Inflammatory macrophage treated with lipopolysaccharide for 1 hour (primary cell): ENCODE results near the gene EPHB2.
"Not testable (repeated sequence)": the region's sequence is repeated elsewhere in the genome, so short reads cannot be mapped to it uniquely, and the experiment has no call there.

ENCODE experiments used
- DNase-seq, 2 donors: peaks; one replicate each; pipeline ENCODE4 v3.0.0-alpha.2; 2020 to 2022

The EPHB2 gene

DNA sequence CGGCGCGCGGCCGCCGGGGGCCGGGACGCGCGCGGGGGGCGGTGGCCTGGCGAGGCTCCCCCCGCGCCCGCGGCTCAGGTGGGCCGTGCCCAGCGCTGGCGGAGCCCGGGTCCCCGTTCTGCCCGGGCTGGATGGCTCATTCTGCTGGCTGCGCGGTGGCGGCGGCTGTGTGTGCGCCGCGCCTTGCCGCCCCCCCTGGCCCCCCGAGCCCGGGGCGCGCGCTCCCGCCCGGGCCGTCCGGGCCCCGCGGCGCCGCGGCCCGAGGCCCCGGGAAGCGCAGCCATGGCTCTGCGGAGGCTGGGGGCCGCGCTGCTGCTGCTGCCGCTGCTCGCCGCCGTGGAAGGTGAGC is at the start of gene EPHB2:
Gene EPHB2 (plus strand): TSS at position 139 of the 349 bp plus-strand sequence. CDS start 144 bp downstream, at position 283.
- DNase-seq: peak in 1 of 2 donors; percentile 41

DNA sequence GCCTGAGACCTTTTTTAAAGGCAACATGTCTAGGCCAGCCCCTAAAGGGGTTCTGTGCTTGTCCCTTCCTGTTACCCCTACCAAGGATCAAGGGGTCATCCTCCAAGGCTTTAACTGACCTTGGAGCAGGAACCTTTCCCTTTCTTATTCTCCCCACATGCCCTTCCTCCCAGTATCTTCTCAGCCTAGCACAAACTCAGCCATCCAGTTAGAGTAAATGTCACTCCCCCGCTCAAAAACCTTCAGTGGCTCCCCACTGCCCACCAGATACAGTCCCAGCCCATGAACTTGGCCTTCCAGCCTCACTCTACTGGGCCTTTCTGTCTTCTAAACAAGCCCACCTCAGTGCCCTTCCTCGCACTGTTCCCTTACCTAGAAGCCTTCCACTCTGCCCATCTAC is 48.8 kb upstream of the EPHB2 start:
- DNase-seq: no peak

DNA sequence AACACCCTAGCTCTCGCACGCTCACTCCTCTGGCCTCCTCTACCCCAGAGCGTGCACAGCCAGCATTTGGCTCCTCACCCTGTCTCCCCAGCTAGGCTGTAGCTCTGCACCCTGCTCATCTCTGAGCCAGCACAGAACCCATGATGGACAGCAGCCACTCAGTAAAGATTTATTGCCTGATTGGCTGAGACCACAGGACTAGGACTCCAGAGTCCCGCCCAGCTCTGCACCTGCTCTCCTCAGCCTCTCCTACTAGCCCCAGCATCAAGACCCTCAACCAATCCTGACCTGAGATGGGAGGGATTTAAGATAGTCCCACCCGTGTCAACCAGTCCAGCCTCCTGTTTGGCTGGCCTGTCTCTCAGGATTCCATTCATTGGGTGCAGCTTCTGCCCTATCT is 48.3 kb upstream of the EPHB2 start:
- DNase-seq: no peak

DNA sequence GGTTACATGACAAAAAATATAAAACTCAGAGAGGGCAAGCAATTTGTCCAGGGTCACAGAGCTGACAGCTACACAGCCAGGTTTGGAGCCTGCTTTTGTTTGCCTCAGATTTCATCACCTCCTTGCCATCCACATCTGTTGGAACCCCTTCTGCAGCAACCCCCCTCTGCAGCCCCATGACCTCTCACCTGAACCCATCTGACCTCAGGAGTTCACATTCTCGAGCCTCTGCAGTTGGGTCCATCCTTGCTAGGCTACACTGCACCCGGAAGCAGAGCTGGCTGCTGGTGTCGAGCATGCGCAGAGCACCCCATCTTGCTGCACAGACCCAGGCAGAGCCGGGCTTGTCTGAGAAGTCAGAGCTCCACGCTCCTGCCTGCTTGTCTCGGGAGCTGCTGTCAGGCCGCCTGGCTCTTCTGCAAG is 47.6 kb upstream of the EPHB2 start:
- no peak for DNase-seq

DNA sequence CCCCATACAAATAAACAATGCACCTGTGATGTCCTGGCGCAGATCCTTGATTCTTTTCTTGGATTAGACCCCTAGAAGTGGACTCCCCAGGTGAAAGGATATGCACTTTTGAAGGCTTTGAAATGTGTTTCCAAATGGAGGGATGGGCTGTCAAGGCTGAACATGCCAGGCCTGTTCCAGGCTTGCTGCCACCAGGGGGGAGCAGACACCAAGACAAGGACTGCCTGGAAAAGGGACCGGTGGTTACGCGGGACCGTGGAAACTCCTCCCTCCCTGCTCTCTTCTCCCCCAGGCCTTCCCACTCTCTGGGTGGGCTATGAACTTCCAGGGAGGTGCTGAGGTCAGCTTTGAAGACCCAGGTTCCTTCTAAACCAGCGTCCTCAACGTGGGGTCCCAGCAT is 44.9 kb upstream of the EPHB2 start:
- no peak for DNase-seq

DNA sequence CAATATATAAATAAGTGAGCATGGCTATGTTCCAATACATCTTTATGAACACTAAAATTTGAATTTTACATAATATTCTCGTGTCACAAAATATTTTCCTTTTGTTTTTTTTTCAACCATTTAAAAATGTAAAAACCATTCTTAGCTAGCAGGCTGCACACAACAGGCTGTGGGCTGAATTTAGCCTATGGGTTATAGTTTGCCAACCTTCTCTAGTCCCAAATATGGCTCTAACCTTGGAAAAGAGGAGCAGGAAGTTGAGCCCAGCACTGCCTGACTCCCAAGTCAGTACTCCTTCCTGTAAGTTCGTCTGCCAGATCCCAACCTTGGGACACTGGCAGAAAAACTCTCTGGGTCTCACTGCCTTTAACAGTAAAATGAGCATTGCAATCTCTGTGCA is 44.2 kb upstream of the EPHB2 start:
- no peak for DNase-seq

DNA sequence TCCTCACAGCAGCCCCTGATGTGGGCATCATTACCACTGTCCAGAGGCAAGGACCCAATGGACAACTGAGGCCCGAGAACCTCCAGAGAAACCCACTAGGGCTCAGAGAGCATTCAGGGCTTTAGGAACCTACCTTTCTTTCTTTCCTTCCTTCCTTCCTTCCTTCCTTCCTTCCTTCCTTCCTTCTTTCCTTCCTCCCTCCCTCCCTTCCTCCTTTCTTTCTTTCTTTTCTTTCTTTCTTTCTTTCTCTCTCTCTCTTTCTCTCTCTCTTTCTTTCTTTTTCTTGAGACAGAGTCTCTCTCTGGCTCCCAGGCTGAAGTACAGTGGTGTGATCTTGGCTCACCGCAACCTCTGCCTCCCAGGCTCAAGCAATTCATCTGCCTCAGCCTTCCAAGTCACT is 41.8 kb upstream of the EPHB2 start:
- not testable (repeated sequence) for DNase-seq

DNA sequence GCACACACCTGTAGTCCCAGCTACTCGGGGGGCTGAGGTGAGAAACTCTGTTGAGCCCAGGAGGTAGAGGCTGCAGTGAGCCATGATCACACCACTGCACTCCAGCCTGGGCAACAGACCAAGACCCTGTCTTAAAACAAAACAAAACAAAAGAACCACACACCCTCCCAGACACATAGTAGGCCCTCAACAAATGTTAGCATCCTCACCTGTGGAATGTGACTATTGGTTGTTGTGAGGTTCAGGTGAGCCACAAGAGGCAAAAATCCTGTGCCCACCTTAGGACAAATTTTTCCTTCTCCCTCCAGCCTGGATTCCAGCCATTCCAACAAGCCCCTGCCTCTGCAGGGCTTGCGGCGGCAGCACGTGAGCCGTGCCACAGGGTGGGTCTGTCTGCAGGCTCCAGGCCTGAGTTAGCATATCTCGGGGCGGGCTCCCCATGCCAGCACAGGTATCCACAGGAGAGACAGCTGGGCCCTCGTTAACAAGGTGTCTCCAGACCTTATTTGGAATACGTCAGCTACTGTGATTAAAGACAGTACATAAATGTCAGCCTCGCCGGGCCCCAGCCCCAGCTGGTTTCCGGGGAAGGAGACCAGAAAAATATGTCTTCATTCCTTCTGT is 40.2 kb upstream of the EPHB2 start:
- DNase-seq: no peak

DNA sequence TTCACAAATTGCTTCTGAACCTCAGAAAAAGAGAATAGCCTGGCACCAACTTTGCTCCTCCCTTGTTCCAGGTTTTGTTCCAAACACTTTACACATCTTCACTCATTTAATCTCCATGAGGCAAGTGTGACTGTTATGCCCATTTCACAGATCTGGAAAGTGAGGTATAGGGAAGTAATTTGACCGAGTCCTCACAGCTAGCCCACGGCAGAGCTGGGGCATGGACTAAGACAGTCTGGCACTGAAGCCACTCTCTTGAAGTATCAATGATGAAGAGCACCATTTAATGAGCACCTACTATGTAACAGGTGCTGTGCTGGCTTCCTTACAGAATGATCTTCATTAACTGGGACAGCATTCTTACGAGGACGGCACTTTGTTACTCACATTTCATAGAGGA is 38.6 kb upstream of the EPHB2 start:
- DNase-seq: no peak

DNA sequence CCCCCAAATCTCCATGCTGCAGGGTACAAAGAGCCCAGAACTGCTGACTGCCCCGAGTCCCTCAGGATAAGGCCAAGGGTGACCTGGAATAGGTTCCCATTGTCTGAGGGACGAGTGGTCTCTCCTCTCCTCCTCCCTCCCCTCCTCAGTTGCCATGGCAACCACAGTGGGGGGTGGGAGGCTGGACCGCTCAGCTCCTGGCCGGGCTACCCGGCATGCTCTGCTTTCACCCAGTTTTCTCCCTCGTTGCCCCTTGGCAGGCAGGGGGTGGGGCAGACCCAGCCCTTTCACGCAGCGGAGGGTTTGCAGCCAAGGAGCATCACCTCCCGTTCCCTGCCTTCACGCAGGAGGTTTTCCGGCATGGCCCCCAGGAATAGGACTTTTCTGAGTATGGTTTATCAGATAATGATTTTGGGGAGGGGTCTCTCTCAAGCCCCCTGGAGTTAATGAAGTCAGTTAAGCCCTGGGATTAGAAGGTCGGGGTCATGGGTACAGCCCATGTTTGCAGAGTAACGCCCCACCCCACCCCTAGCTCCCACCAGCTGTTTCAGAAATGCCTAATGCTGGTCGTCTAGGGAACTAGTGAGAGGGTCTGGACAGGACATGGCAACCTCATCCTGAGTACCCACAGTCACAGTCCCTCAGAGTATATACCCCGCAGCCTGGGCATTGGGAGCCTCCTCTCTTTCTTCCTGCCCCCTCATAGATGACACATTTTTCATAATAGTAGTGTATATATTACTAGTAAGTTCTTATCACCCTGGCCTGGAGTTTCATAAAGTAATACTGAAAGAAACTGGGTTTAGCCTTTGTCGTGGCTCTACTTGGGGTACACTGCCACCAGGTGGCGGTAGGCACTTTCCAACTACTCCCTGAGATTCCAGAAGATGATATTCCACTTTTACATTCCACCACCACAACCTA is 36.9 kb upstream of the EPHB2 start:
- peak; percentile 40 to 77 for DNase-seq

DNA sequence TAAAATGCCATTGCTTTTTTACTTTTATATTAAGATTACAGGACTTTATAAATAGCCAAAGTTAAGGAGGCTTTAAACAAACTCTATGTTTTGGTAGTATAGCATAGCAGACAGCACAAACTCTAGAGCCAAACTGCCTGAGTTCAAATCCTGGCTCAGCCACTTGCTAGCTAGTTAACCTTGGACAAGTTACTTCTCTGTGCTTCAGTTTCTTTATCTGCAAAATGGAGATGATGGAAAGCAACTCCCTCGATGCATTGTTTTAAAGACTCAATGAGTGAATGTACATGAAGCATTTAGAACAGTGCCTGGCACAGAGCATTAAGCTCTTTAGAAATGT is 36.3 kb upstream of the EPHB2 start:
- DNase-seq: no peak

DNA sequence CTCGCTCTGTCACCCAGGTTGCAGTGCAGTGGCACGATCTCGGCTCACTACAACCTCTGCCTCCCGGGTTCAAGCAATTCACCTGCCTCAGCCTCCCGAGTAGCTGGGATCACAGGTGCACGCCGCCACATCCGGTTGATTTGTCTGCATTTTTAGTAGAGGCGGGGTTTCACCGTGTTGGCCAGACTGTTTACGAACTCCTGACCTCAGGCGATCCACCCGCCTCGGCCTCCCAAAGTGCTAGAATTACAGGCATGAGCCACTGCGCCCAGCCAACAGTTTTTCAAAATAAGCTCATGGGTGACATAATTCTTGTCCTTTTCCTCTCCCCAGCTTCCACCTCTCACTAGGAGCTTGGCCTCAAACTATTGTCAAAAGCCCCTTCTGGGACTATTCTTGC is 34.5 kb upstream of the EPHB2 start:
- DNase-seq: not testable (repeated sequence)

DNA sequence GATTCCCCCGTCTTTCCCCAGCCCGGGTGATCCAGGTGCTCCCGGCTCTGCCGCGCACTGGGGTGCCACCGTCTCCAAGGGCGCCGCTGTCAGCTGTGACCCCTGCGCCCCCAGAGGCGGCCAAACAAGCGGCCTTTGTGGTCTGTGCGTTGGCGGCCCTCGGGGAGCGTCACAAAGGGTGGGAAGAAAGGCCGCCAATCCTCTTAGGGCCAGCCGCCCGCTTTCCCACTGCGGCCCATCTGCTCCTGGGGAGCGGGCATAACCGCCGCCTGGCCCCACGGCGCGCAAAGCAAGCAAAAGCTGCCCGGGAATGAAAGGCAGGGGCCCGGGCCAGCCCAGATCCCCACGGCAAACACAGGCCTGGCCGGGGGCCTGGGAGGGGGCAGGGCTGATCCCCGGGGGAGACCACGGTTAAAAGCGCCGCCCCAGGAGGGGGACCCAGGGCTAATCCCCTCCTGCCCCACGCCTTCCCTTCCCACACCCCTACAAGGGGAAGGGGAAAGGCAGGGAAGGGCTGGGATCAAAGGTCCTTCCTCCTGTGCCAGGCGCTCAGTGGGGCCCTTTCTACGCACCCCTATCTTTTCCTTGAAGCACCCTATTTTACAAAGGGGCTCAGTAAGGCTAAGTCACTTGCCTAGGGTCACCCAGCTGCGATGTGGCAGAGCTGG is 33.6 kb upstream of the EPHB2 start:
- no peak for DNase-seq

DNA sequence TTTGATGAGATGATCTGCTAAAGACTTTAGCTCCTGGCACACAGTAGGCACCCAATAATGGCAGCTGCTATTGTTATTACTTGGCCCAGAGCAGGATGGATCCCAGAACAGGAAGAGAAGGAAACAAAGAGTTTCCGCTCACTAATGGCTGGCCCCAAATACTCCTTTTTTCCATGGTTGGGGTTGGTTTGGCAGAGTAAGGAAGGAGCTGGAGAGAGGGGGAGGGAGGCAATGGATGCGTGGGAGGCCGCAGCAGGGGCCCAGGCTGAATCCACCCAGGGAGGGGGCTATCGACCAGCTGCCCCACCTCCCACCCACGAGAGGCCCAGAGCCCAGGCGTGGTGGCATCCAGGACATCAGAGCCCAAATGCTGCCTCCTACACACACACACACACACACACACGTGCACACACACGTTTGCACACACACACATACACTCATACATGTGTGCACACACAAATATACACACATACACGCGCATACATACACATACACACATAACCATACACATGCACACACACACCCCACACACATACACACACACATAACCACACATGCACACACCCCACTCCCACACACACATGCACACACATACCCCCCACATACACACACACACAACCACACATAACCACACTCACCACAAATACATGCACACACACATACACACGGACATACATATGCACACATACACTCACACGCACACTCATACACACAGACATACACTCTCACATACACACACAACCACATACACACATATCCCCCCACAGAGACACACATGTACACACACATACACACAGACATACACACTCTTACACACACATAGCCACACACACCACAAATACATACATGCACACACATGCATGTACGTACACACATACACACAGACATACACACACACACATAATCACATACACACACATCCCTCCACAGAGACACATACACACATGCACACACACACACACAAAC is 32.4 kb upstream of the EPHB2 start:
- no peak for DNase-seq

DNA sequence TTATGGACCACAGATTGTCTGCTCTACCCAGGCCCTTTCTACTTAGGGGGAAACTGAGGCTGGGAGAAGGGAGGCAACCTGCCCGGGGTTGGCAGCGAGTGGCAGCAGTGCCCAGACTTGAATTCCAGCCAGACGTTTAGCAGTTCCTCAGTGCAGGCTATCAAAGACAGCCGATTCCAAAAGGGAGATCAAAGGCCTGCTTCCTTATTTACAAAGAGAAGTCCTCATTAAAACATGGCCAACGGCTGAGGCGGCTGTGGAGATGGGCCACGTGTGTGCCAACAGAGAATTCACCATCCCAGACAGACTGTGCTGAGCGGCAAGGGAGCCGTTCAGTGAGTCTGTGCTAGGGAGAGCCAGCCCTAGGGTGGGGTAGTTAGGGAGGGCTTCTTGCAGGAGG is 29.9 kb upstream of the EPHB2 start:
- DNase-seq: no peak

DNA sequence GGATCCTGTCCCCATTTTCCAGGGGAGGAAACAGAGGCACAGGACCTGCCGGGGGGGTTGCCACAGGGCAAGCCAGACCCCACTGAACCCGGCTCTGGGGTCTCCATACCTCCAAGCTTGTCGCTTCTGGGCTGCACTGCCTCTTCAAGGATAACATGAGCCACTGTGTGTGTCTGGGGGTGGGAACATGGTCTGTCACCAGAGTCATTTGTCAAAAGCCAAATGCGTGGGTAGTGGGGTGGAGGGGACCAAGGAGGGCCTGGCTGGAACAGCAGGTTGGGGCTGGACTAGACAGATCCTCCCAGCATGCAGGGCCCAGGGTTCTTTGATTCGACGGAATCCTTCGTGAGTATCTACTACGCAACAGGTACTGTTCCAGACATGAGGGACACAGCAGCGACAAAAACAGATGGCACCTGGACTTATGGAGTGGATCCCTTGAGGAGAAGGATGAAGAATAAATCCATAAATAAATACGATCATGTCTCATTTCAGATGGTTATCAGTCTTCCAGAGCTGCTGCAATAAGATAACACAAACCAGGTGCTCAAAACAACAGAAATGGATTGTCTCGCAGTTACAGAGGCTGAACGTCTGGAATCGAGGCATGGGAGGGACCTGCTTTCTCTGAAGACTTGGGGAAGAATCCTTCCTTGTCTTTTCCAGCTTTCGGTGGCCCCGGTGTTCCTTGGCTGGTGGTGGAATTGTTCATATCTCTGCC is 28.9 kb upstream of the EPHB2 start:
- DNase-seq: no peak

DNA sequence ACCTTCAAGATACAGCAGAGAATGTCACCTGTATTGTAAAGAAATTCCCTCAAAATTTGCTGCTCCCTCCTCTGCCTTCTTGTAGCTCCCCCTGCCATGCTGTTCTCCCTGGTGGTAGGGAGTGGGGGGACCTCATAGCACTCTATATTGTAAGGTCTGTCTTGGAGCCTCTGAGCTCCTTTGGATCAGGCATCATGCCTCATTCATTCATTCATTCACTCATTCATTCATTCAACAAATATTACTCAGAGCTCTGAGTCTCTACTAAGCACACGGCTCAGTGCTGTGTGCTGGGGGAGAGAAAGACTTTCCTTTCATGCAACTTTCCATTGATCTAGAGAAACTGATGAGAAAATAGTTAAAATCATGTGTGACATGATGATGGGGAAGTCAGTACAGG is 27.1 kb upstream of the EPHB2 start:
- DNase-seq: no peak

DNA sequence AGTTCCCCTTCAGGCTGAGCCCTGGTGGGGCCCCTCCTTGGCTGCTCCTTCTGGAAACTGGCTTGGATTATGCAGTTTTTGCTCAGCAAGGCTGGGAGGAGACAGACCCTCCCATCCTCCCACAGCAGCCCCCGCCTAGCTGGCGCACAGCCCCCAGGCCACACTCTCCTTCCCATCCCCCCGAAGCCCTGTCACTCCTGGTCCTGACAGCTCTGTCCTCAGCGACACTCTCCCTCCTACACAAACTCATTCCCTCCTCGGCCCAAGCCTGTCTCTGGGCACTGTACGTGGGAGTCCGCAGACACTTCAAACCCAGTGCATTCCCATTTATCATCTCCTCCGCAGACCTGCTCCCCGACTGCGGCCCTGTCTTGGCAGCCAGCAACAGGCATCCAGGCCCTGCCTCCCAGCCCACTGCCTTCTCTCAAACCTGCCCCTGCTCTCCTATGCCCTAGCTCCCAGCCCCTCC is 25.0 kb upstream of the EPHB2 start:
- DNase-seq: no peak

DNA sequence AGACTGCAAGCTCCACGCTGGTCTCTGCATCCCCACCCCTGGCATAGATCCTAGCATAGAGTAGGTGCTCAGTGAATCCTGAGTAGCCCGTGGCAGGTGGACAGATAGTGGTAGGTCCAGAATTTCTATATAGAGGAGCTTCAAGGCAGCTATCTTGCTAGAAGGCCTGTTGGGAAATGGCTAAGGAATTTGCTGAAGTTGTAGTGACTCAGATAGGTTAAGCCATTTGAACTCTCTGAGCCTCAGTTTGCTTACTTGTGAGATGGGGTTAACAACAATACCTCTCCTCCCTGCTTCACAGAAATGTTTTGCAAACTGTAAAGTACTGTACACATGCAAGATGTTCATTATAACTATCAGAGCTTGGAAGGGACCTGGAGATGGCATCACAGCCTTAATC is 23.4 kb upstream of the EPHB2 start:
- no peak for DNase-seq

DNA sequence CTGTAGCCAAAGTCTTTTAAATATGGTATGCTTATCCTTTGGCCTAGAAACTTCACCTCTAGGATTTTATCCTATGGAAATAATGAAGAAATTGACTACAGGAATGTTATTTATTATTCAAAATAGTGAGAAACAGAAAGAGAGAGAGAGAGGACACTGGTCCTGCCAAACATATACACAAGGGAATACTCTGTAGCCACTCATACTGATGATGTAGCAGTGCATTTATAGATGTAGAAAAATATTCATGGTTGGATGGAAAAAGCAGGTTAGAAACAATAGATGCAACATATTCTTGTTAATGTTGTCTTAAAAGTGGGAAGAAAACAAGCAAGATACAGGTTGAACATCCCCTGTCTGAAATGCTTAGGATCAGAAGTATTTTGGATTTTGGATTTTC is 22.2 kb upstream of the EPHB2 start:
- no peak for DNase-seq

DNA sequence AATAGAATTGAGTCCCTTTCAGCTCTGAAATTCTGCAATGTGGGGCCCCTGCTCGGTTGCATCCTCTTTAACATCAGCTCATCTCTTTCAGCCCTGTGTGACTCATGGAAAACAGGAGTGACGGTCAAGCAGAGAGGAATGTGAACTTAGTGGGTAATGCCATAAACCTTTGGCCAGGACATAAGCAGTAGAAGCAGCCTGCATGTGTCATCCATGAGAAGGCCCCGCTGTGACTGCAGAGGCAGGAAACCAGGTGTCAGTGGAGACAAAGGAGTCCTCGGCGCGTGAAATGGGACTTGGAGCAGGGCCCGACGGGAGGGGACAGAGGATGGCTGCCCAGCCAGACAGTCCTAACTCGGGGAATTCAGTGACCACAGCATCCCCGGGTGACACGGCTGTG is 21.1 kb upstream of the EPHB2 start:
- DNase-seq: no peak
